Endothelial cell of umbilical vein (primary cell): ENCODE measurements around the gene ARMH1.

Experiments
- EZH2 ChIP-seq: IDR thresholded peaks from 2 replicates; pipeline ENCODE4 v1.6.1; 2012; ENCODE audit warnings: borderline replicate concordance, low read depth, mild to moderate bottlenecking, moderate library complexity, low read length, inconsistent platforms; ENCODE audit not compliant: severe bottlenecking
- MYC ChIP-seq: IDR thresholded peaks from one replicate; pipeline ENCODE4 v1.6.1; 2011; ENCODE audit warnings: mild to moderate bottlenecking, low read depth, low read length
- TF ChIP-seq, protein P1 (sequence below), 2 donors: IDR thresholded peaks; 1 replicate in 1 of 2; 2 replicates in 1 of 2; pipeline ENCODE4 v1.5.1; 2011; ENCODE audit warnings: low read length in 2 of 2, mild to moderate bottlenecking in 2 of 2, moderate library complexity in 2 of 2, control low read depth in 1 of 2, inconsistent platforms in 1 of 2, low read depth in 1 of 2; ENCODE audit not compliant: insufficient read depth in 1 of 2; ENCODE audit errors: extremely low read depth in 1 of 2

DNA sequence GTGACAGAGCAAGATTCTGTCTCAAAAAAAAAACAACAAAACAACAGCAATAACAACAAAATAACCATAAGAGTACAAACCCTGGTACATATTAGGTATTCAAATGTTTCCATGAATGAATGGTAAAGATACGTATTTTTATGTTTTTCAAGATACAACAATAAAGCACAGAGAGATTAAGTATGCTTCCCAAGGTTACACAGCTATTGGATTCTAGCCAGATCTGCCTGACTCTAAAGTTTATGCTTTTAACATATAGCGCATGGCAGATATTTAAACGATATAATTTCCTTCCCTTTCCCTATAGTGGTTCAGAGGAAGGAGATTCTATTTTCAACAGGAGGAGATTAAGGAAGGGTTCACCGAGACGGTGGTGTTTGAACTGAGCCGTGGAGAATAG is 31.0 kb downstream of the ARMH1 start:
- TF ChIP-seq EZH2 (no peak), MYC (no peak)
- TF ChIP-seq, protein P1, sequence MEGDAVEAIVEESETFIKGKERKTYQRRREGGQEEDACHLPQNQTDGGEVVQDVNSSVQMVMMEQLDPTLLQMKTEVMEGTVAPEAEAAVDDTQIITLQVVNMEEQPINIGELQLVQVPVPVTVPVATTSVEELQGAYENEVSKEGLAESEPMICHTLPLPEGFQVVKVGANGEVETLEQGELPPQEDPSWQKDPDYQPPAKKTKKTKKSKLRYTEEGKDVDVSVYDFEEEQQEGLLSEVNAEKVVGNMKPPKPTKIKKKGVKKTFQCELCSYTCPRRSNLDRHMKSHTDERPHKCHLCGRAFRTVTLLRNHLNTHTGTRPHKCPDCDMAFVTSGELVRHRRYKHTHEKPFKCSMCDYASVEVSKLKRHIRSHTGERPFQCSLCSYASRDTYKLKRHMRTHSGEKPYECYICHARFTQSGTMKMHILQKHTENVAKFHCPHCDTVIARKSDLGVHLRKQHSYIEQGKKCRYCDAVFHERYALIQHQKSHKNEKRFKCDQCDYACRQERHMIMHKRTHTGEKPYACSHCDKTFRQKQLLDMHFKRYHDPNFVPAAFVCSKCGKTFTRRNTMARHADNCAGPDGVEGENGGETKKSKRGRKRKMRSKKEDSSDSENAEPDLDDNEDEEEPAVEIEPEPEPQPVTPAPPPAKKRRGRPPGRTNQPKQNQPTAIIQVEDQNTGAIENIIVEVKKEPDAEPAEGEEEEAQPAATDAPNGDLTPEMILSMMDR (IDR thresholded peaks at IDR 0.05; ENCODE audit: extremely low read depth in 1 of 2, insufficient read depth in 1 of 2, low read depth in 1 of 2, low read length in 2 of 2): no peak
